Measurements from ENCODE around the gene SETD3.

GRCh38 chr14:99467336-99468078, 13.2 kb downstream of the SETD3 start:
- TF ChIP-seq EZH2 (IDR thresholded peaks at IDR 0.05; ENCODE audit: borderline replicate concordance, insufficient read depth, low read length, poor library complexity, severe bottlenecking) (no peak), CTCF (IDR thresholded peaks at IDR 0.05; ENCODE audit: poor library complexity, severe bottlenecking) (no peak), SMC3 (conservative IDR thresholded peaks at IDR 0.05; ENCODE audit: poor library complexity) (no peak), POLR2AphosphoS5 (IDR thresholded peaks at IDR 0.05) (no peak), REST (IDR thresholded peaks at IDR 0.05; ENCODE audit: borderline replicate concordance) (no peak), TAF1 (IDR thresholded peaks at IDR 0.05; ENCODE audit: low read depth) (no peak), MXI1 (conservative IDR thresholded peaks at IDR 0.05; ENCODE audit: poor library complexity, severe bottlenecking) (no peak), EP300 (conservative IDR thresholded peaks at IDR 0.05; ENCODE audit: poor library complexity, severe bottlenecking) (no peak)
